Gastrocnemius medialis (tissue), 4 donors: ENCODE results near the gene MRPL33.

Experiments
- CTCF ChIP-seq, 5 experiments: fragments of 450-650 bp in 3 of 5; fragments of 200-600 bp in 2 of 5; sonication (generic) in 2 of 5; IDR thresholded peaks in 4 of 5; conservative IDR thresholded peaks in 1 of 5; 1 replicate in 4 of 5; 2 replicates in 1 of 5; pipeline ENCODE4 v1.5.1; 2016 to 2019; ENCODE audit warnings: antibody characterized with exemption in 5 of 5, mild to moderate bottlenecking in 3 of 5, moderate library complexity in 3 of 5
- POLR2A ChIP-seq, 2 donors: fragments of 450-650 bp; IDR thresholded peaks; one replicate each; pipeline ENCODE4 v1.6.1; 2017; ENCODE audit warnings: antibody characterized with exemption in 2 of 2, mild to moderate bottlenecking in 2 of 2, moderate library complexity in 2 of 2

GRCh38 chr2:27776097-27776496 lies 4.6 kb downstream of the MRPL33 start:
- TF ChIP-seq CTCF (IDR thresholded peaks at IDR 0.05 in 4 of 5, conservative IDR thresholded peaks at IDR 0.05 in 1 of 5) (no peak), POLR2A (IDR thresholded peaks at IDR 0.05) (no peak)
